Tibial nerve (tissue), 4 donors: Measurements from ENCODE around the gene FRMD4A. TPM values are rescaled to one million over a fixed set of nuclear protein-coding genes. Genes with fewer than 3 reads are reported as not detected.

Source experiments
- DNase-seq, 2 donors: peaks; one replicate each; pipeline ENCODE4 v3.0.0-alpha.2; 2019; ENCODE audit warnings: low spot score in 2 of 2
- H3K27ac ChIP-seq, 4 donors: fragments of 200-600 bp; sonication (generic) in 3 of 4; one replicate each; pipeline ENCODE4 v1.5.1; 2017 to 2019; ENCODE audit warnings: mild to moderate bottlenecking in 1 of 4
- H3K27me3 ChIP-seq, 2 donors: fragments of 200-600 bp; sonication (generic) in 1 of 2; one replicate each; pipeline versions ENCODE4 v1.5.1 to v1.6.0; 2017 to 2019
- H3K36me3 ChIP-seq, 3 donors: fragments of 200-600 bp; sonication (generic); one replicate each; pipeline ENCODE4 v1.5.1; 2018 to 2019
- H3K4me1 ChIP-seq, 4 donors: fragments of 200-600 bp; sonication (generic) in 3 of 4; one replicate each; pipeline ENCODE4 v1.5.1; 2017 to 2019
- H3K4me3 ChIP-seq, 4 donors: fragments of 200-600 bp; sonication (generic) in 3 of 4; one replicate each; pipeline ENCODE4 v1.5.1; 2017 to 2019; ENCODE audit warnings: mild to moderate bottlenecking in 1 of 4, moderate library complexity in 1 of 4
- H3K9me3 ChIP-seq, 4 donors: fragments of 200-600 bp; sonication (generic) in 3 of 4; one replicate each; pipeline ENCODE4 v1.5.1; 2017 to 2019
- EP300 ChIP-seq, 2 donors: sonication (generic); formaldehyde crosslinking; IDR thresholded peaks; one replicate each; pipeline ENCODE4 v1.6.1; 2017; ENCODE audit warnings: antibody characterized with exemption in 2 of 2, mild to moderate bottlenecking in 1 of 2
- POLR2A ChIP-seq, 2 donors: fragments of 450-650 bp; IDR thresholded peaks; one replicate each; pipeline ENCODE4 v1.6.1; 2017; ENCODE audit warnings: antibody characterized with exemption in 2 of 2, mild to moderate bottlenecking in 2 of 2, moderate library complexity in 2 of 2
- WGBS, 2 donors: methylation state at CpG; one replicate each; pipeline ENCODE4 v1.1.5; 2018; 5-methylcytosine and 5-hydroxymethylcytosine counted together
- total RNA-seq, 4 donors: library from RNA; depleted of rRNA; stranded (reverse); fragments of >200 nt; gene quantifications; one replicate each; pipeline ENCODE4 v1.1.0, GENCODE V29; 2016
- TF ChIP-seq, protein P1 (sequence below), 5 experiments: fragments of 200-600 bp in 3 of 5; fragments of 450-650 bp in 2 of 5; sonication (generic) in 3 of 5; IDR thresholded peaks; one replicate each; pipeline ENCODE4 v1.5.1; 2016 to 2019; ENCODE audit warnings: antibody characterized with exemption in 5 of 5, mild to moderate bottlenecking in 3 of 5, moderate library complexity in 2 of 5

FRMD4A gene
- total RNA-seq, 4 donors from 2014 or later: 39.8 to 89.7 (median 53.9) TPM

DNA sequence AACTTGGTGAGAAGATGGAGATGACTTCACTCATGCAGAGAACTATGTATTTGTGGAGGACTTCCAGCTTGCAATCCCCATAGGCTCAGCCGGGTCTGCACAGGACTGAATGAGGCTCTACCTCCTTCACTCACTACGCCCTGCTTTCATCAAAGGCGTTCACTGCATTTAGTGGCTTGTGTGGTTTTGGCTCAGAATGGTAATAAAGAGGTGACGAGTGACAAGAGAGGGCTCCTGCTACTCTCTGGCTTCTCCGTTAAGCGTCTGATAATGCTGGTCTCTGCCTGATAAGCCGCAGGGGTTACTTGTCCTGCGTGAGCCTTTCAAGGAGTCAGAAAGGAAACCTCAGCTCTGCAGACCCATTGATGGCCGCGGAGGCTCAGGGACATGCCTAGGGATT lies 400.6 kb downstream of the FRMD4A start:
- H3K36me3 ChIP-seq: no peaks in the 10 kb centered on the region
- H3K27ac ChIP-seq: no peak overlapping the region
- H3K4me1 ChIP-seq: peaks cover 0 to 18% (median 5%) of the 10 kb centered on the region in 4 donors
- no peaks in the 10 kb centered on the region for H3K9me3 ChIP-seq
- no peak overlapping the region for H3K4me3 ChIP-seq
- DNase-seq: no peak
- 61 to 64% methylated on average over 10 of the region's 10 CpGs for WGBS, 2 donors
- H3K27me3 ChIP-seq: no peaks in the 10 kb centered on the region
- TF ChIP-seq EP300 (IDR thresholded peaks at IDR 0.05) (no peak), POLR2A (IDR thresholded peaks at IDR 0.05) (no peak)
- TF ChIP-seq, protein P1, sequence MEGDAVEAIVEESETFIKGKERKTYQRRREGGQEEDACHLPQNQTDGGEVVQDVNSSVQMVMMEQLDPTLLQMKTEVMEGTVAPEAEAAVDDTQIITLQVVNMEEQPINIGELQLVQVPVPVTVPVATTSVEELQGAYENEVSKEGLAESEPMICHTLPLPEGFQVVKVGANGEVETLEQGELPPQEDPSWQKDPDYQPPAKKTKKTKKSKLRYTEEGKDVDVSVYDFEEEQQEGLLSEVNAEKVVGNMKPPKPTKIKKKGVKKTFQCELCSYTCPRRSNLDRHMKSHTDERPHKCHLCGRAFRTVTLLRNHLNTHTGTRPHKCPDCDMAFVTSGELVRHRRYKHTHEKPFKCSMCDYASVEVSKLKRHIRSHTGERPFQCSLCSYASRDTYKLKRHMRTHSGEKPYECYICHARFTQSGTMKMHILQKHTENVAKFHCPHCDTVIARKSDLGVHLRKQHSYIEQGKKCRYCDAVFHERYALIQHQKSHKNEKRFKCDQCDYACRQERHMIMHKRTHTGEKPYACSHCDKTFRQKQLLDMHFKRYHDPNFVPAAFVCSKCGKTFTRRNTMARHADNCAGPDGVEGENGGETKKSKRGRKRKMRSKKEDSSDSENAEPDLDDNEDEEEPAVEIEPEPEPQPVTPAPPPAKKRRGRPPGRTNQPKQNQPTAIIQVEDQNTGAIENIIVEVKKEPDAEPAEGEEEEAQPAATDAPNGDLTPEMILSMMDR (IDR thresholded peaks at IDR 0.05): no peak

DNA sequence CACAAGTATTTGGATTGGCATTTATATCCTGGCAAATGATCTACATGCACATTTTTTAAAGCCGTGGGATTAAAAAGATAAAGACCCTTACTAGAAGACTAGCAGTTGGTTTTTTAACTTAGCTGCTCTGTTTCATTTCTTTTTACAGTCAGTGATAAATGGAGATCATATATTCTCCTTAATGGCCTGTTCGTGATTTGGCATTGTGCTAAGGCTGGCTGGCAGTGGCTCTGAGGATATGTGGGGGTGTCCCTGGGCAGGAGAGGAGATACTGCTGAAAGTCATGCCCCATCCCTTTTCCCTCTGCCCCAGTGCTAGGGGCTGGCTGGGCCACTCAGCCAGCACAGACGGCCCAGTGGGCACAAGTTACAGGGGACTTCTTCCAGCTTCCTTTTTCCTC lies 402.3 kb downstream of the FRMD4A start:
- Histone ChIP-seq H3K36me3 (no peaks in the 10 kb centered on the region), H3K9me3 (no peaks in the 10 kb centered on the region), H3K4me1 (peaks cover 0 to 27% (median 5%) of the 10 kb centered on the region in 4 donors), H3K4me3 (no peak overlapping the region), H3K27ac (no peak overlapping the region), H3K27me3 (no peaks in the 10 kb centered on the region)
- WGBS, 2 donors: 50 to 58% methylated on average over 3 of the region's 3 CpGs
- DNase-seq: no peak
- TF ChIP-seq, protein P1 (IDR thresholded peaks at IDR 0.05): no peak
- TF ChIP-seq POLR2A (IDR thresholded peaks at IDR 0.05) (no peak), EP300 (IDR thresholded peaks at IDR 0.05) (no peak)

DNA sequence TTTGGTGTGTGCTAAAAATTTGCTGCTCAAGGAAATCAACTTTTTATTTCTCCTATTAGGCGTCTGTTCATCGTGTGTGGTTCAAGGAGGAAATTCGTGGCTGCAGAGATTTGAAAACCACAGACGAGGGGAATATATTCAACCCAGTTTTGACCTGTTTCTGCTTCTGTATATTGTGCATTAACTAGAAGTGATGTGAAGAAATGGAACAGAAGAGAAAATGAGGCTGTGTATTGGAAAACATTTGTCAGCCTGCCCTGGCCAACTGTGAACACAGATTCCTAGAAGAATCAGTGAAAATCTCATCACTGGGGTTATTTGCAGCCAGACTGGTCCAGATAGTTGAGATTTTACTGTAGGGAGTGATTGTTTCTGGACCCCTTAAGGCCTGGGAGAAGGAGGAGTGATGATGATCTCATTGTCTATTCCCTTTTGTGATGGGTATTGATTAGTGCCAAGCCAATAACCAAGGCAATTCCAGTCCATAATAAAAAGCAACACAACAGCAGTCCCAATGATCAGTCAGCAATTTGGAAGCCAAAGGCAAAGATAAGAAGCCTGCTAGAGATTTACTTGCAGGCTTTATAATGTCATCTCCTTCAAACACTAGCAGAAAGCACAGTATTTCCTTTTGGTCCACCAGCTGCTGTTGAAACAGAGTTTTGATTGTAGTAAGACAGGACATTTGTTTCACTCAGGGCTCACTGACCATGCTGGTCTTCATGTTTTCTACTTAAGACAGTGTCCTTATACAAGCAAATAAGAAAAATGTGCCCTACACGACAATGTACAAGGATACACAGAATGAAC lies 404.5 kb downstream of the FRMD4A start:
- no peaks in the 10 kb centered on the region for H3K36me3 ChIP-seq
- no peak overlapping the region for H3K4me3 ChIP-seq
- no peak overlapping the region for H3K27ac ChIP-seq
- TF ChIP-seq POLR2A (IDR thresholded peaks at IDR 0.05) (no peak), EP300 (IDR thresholded peaks at IDR 0.05) (no peak)
- TF ChIP-seq, protein P1 (IDR thresholded peaks at IDR 0.05): no peak
- no peaks in the 10 kb centered on the region for H3K27me3 ChIP-seq
- WGBS, 2 donors: 53 to 55% methylated on average over 5 of the region's 5 CpGs
- DNase-seq: no peak
- peaks cover 0 to 27% (median 8%) of the 10 kb centered on the region in 4 donors for H3K4me1 ChIP-seq
- H3K9me3 ChIP-seq: no peaks in the 10 kb centered on the region

DNA sequence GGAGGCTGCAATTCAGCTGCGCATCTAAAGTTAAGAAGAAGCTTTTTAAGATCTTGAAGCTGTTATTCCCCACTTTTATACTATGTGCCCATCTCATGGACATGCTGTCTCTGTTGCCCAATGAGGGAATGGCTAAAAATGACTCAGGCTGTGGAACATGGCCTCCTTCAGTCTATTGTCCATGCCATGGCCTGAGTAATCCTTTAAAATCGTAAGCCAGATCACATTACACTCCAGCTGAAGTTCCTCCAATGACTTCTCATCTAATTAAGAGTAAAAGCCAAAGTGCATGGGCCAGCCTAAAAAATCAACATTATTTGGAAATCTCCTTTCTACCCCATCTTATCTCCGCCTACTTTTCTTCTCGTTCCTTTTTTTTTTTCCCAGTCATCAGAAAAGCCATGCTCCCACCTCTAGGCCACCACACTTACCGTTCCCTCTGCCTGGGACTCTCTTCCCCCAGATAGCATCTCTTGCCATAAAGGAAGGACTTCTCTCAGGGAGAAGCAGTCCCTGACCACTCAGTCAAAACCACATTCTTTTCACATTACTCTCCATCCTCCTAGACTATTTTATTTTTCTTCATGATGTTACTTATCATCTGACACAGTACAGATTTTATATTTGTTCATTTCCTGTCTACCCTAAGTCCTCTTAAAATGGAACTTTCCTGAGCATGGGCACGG lies 406.5 kb downstream of the FRMD4A start:
- 70 to 72% methylated on average over 6 of the region's 6 CpGs for WGBS, 2 donors
- Histone ChIP-seq H3K4me3 (no peak overlapping the region), H3K27me3 (no peaks in the 10 kb centered on the region), H3K4me1 (peaks cover 0 to 38% (median 11%) of the 10 kb centered on the region in 4 donors), H3K36me3 (no peaks in the 10 kb centered on the region), H3K27ac (peak overlapping the region in 1 of 4 donors; percentile 57), H3K9me3 (no peaks in the 10 kb centered on the region)
- TF ChIP-seq EP300 (IDR thresholded peaks at IDR 0.05) (peak in 1 of 2 donors; percentile 13), POLR2A (IDR thresholded peaks at IDR 0.05) (no peak)
- TF ChIP-seq, protein P1 (IDR thresholded peaks at IDR 0.05): no peak
- no peak for DNase-seq

DNA sequence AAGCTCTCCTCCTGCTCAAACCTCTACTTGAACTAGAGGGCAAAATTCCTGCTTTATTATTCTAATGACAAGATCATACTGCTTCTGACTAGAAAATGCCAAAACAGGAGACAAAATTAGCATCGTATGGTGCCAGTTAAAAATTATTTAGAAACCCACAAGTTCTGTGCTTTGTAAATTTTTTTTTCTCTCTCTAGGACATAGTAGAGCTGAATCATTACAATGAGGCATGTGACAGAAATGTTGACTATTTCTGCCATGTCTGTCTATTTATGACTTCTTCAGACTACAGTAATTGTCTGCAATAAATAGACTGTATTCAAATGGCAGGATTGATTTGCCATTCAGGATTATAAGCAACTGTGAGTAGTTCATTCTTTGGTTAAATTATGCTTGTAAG lies 408.1 kb downstream of the FRMD4A start:
- no peak for DNase-seq
- WGBS, 2 donors: 27 to 48% methylated on average over 1 of the region's 1 CpG
- TF ChIP-seq, protein P1 (IDR thresholded peaks at IDR 0.05): no peak
- TF ChIP-seq EP300 (IDR thresholded peaks at IDR 0.05): no peak
- no peak for TF ChIP-seq POLR2A (IDR thresholded peaks at IDR 0.05)
- no peak overlapping the region for H3K4me3 ChIP-seq
- peaks cover 0 to 41% (median 11%) of the 10 kb centered on the region in 4 donors for H3K4me1 ChIP-seq
- H3K9me3 ChIP-seq: no peaks in the 10 kb centered on the region
- H3K27ac ChIP-seq: peak overlapping the region in 1 of 4 donors; percentile 66
- no peaks in the 10 kb centered on the region for H3K36me3 ChIP-seq
- H3K27me3 ChIP-seq: no peaks in the 10 kb centered on the region
